Psoas muscle (tissue), 8 donors: ENCODE data around the gene ZDHHC23. TPM values are rescaled to one million over a fixed set of nuclear protein-coding genes. Genes with fewer than 3 reads are reported as not detected.

Source experiments
- ATAC-seq, 4 donors: fragments of 200-7000 bp; cut with Tn5 transposase; one replicate each; pipeline ENCODE4 v1.9.1; 2020; ENCODE audit warnings: moderate library complexity in 3 of 4, mild to moderate bottlenecking in 2 of 4
- DNase-seq, 2 donors: peaks; one replicate each; pipeline ENCODE4 v3.0.0-alpha.2; 2020
- H3K27ac ChIP-seq: fragments of 200-600 bp; one replicate; pipeline ENCODE4 v1.8.0; 2022
- H3K27me3 ChIP-seq, 3 donors: fragments of 200-600 bp in 1 of 3; one replicate each; pipeline versions ENCODE4 v1.6.1 to v1.8.0; 2013 to 2022; ENCODE audit warnings: low read length in 2 of 3, mild to moderate bottlenecking in 2 of 3, moderate library complexity in 1 of 3; ENCODE audit not compliant: insufficient read depth in 3 of 3
- H3K36me3 ChIP-seq, 2 donors: fragments of 200-600 bp in 1 of 2; one replicate each; pipeline versions ENCODE4 v1.6.1 to v1.8.0; 2013 to 2022; ENCODE audit warnings: low read depth in 1 of 2, mild to moderate bottlenecking in 1 of 2, moderate library complexity in 1 of 2; ENCODE audit not compliant: insufficient read depth in 1 of 2
- H3K4me1 ChIP-seq: fragments of 200-600 bp; one replicate; pipeline ENCODE4 v1.8.0; 2022
- H3K4me3 ChIP-seq: fragments of 200-600 bp; one replicate; pipeline ENCODE4 v1.8.0; 2022; ENCODE audit warnings: mild to moderate bottlenecking
- H3K9me3 ChIP-seq: fragments of 200-600 bp; one replicate; pipeline ENCODE4 v1.8.0; 2022
- WGBS, 3 donors: extraction: QIAGEN DNeasy Blood & Tissue Kit; methylation state at CpG; one replicate each; pipeline versions ENCODE4 v1.1.6 to v1.1.7; 2013; 5-methylcytosine and 5-hydroxymethylcytosine counted together
- intact Hi-C, 2 donors: fragments of 100-400 bp; cut with DNase I; formaldehyde crosslinking; loops; one replicate each; pipeline versions ENCODE4 v1.11.0 to v1.14.2; 2022
- polyA plus RNA-seq, 3 donors: library from polyadenylated mRNA; stranded (reverse); fragments of 200-250 nt; gene quantifications; one replicate each; pipeline ENCODE4 v1.2.3, GENCODE V29; 2013
- total RNA-seq, 4 donors: library from RNA; stranded (reverse); fragmentation: NEBNext Ultra II Directional in 2 of 4; extraction: Animal tissue kit (Norgen Biotek cat#: 25700) in 2 of 4; gene quantifications; one replicate each; pipeline versions ENCODE4 v1.2.1 to v1.2.4, GENCODE V29; 2021 to 2023
- TF ChIP-seq, protein P1 (sequence below): fragments of 200-600 bp; IDR thresholded peaks from one replicate; pipeline ENCODE4 v1.8.0; 2022; ENCODE audit warnings: antibody characterized with exemption
- donor health status: healthy with polysubstance abuse.
- donor health status: DM: no; HTN: no; CAD: no; lungs with moderate emphysema.
- donor health status: Bipolar disorder and iron deficiency.
- donor health status: healthy.
- donor health status: DM: yes; HTN: yes; CAD: no.
- donor health status: DM: no; HTN: no; CAD: no.
- donor health status: DM: no; HTN: no; CAD: no.
- donor health status: DM: yes; HTN: yes; CAD: no.

ZDHHC23 gene
- total and polyA plus RNA-seq, 7 donors, result 0.99 to 3.9 (median 2.2) TPM

DNA sequence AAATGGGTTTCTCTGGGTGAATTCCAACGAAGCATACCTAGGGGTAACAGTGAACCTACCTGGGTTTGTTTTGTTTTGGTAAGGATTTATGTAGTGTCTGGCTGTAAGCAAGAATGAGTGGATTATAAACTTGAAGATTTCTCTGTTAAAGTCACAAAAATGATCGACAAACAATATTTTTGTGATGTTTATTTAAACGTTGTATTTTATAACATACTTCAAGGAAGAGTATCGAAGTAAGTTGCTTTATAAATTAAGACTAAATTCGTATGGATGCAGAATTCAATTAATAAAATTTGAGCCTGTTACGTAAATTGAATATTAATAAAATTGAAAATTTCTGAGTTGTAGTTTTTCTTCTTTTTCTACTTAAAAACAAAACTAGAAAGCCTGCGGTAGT is 982 bp upstream of the ZDHHC23 start:
- Histone ChIP-seq H3K9me3 (no peaks in the 10 kb centered on the region), H3K36me3 (no peaks in the 10 kb centered on the region), H3K27ac (peak overlapping the region; percentile 38), H3K4me3 (peak overlapping the region; percentile 93), H3K27me3 (peaks cover 0 to 5% (median 0%) of the 10 kb centered on the region in 3 donors), H3K4me1 (peaks cover 5% of the 10 kb centered on the region)
- intact Hi-C loops, result no loop called here
- DNase-seq, result no peak
- TF ChIP-seq, protein P1, sequence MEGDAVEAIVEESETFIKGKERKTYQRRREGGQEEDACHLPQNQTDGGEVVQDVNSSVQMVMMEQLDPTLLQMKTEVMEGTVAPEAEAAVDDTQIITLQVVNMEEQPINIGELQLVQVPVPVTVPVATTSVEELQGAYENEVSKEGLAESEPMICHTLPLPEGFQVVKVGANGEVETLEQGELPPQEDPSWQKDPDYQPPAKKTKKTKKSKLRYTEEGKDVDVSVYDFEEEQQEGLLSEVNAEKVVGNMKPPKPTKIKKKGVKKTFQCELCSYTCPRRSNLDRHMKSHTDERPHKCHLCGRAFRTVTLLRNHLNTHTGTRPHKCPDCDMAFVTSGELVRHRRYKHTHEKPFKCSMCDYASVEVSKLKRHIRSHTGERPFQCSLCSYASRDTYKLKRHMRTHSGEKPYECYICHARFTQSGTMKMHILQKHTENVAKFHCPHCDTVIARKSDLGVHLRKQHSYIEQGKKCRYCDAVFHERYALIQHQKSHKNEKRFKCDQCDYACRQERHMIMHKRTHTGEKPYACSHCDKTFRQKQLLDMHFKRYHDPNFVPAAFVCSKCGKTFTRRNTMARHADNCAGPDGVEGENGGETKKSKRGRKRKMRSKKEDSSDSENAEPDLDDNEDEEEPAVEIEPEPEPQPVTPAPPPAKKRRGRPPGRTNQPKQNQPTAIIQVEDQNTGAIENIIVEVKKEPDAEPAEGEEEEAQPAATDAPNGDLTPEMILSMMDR, result no peak
- 85 to 88% (median 85%) methylated on average over 7 of the region's 7 CpGs for WGBS, 3 donors
- no peak for ATAC-seq

DNA sequence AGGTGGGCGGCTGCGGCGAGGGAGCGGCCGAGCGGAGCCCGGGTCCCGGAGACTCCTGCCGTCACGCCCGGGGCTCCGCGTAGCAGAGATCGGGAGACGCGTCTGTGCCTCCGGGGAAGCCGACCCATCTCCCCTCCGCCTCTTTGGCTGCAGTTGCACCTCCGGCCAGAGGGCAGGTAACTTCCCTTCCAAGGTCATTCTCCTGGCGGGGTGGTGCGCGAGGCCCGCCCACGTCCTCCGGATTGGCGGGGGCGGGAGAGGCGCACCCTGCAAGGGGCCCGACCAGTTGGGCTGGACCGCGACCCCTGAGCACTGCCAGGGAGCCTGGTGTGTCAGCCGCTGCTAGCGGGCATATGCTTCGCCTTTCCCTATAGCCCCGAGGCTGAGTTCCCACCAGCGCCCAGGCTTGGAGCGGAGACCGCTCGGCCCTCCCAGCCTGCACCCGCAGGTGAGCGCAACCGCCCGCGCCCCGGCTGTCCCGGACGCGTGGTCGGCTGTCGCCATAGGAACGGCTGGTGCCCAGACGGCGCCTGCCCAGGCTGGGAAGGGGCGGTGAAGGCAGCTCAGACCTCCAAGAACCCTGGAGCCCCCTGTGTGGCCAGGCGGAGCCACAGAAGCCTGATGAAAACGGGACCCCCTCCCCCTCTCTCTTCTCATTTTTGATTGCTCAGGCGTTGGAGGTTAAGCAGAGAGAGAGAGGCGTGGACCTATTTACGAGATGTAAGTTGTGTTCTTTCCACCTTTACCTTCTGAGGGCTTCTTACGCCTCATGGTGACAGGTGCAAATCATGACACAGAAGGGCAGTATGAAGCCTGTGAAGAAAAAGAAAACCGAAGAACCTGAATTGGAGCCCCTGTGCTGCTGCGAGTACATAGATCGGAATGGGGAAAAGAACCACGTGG is 453 bp downstream of the ZDHHC23 start:
- Histone ChIP-seq H3K27ac (peak overlapping the region; percentile 38), H3K36me3 (no peaks in the 10 kb centered on the region), H3K27me3 (peaks cover 0 to 5% (median 0%) of the 10 kb centered on the region in 3 donors), H3K9me3 (no peaks in the 10 kb centered on the region), H3K4me1 (peaks cover 5% of the 10 kb centered on the region), H3K4me3 (peak overlapping the region; percentile 93)
- 2% methylated on average over 40 to 65 of the region's 65 CpGs for WGBS, 3 donors
- TF ChIP-seq, protein P1, result no peak
- intact Hi-C loops, result no loop called here
- ATAC-seq (peak; percentile 24 to 62 (median 39)), DNase-seq (peak in 1 of 2 donors; percentile 16)

DNA sequence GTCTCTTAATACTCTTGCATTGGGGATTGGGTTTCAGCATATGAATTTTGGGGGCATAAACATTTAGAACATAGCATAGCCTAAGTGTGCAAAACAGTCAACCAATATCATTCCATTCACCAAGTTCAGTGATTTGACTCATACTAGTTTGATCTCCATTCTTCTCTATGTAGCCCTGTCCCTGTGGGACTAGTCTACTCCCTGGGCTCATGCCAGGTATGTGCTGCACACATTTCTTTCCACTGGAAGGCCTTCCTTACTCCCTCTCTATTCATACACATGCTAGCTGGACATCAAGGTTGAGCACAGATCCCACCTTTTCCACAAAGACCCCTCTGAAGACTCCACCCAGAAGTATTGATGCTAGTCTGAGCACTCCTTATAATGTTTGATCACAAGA is 5.1 kb downstream of the ZDHHC23 start:
- ATAC-seq (no peak), DNase-seq (no peak)
- intact Hi-C loops, result no loop called here
- TF ChIP-seq, protein P1, result no peak
- no peaks in the 10 kb centered on the region for H3K36me3 ChIP-seq
- H3K27me3 ChIP-seq, result no peaks in the 10 kb centered on the region
- no peaks in the 10 kb centered on the region for H3K9me3 ChIP-seq
- peaks cover 5% of the 10 kb centered on the region for H3K4me1 ChIP-seq
- no peak overlapping the region for H3K4me3 ChIP-seq
- no peak overlapping the region for H3K27ac ChIP-seq

DNA sequence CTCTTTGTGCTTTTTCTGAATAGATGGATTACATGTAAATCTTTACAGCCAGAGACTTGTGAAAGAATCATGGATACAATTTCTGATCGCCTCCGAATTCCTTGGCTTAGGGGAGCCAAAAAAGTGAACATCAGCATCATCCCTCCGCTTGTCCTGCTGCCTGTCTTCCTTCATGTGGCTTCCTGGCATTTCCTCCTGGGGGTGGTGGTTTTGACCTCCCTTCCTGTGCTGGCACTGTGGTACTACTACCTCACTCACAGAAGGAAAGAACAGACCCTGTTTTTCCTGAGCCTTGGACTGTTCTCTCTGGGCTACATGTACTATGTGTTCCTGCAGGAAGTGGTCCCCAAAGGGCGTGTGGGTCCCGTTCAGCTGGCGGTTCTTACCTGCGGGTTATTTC is 5.9 kb downstream of the ZDHHC23 start:
- TF ChIP-seq, protein P1, result no peak
- H3K27ac ChIP-seq, result no peak overlapping the region
- H3K9me3 ChIP-seq, result no peaks in the 10 kb centered on the region
- ATAC-seq, result peak in 1 of 4 donors; percentile 19
- peaks cover 1% of the 10 kb centered on the region for H3K4me1 ChIP-seq
- no peaks in the 10 kb centered on the region for H3K27me3 ChIP-seq
- intact Hi-C loops, result no loop called here
- H3K4me3 ChIP-seq, result no peak overlapping the region
- peaks cover 0 to 4% of the 10 kb centered on the region in 2 donors for H3K36me3 ChIP-seq
- 47 to 52% (median 47%) methylated on average over 7 of the region's 7 CpGs for WGBS, 3 donors
- DNase-seq, result no peak
